NK-92 treated with Interleukin-12 subunit alpha and Interleukin-12 subunit beta, amount 100 ng/mL, for 24 hours (cell line): ENCODE data around the gene ZNF366.

Experiments used
- DNase-seq: peaks from one replicate; lab custom pipeline; 2025; lab: John Stamatoyannopoulos, UW

Gene ZNF366

GRCh38 chr5:72441094-72441723 is 66.0 kb downstream of the ZNF366 start:
- no peak for DNase-seq

DNA sequence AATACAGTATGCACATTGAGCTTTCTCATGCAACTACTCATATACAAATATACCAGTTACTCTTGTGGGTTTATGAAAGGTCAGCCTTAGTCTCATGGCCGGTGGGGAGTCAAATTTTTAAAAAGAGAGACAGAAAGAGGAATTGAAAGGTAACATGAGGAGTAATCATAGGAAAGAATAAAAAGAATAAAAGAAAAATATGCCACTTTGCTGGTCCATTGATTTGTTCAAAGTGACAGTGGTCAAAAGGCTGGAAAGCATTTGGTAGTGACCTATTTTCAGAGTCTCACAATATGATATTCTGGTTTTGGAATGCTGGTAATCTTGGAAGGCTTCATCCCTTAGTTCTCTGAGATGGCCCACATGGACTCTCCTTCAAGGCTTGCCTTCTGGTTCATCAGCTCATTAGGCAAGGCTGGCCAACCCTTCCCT is 67.0 kb downstream of the ZNF366 start:
- DNase-seq, result no peak

DNA sequence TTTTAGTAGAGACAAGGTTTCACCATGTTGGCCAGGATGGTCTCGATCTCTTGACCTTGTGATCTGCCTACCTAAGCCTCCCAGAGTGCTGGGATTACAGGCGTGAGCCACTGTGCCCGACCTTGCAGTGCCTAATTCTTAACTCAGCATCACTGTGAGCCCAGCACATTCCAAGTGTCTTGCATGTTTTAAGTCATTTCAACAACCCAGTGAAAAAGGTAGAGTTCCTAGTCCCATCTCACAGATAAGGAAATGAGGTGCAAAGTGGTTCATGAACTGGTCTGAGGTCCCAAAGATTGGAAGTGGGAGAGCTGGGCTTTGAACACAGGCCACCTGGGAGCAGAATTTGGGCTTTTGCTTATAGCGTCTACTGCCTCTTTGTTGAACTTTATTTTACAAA is 68.0 kb downstream of the ZNF366 start:
- no peak for DNase-seq

DNA sequence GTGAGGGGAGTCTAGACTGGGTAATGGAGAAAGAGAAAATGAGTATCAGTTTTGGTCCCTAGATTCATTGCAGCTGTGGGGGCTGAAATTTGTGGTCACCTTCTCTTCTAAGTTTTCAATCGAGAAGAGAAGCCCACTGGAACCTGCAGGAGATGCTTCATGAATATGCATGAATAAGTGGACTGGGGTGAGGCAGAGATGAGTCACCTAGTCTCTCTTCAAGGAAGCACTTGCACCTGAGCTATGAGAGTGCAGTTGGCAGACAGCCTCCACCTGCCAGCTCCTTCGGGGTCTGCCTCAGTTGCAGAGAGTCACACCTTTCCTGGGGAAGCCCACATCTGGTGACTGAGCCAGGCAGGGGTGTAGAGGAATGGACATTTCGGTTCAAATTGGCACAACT is 69.1 kb downstream of the ZNF366 start:
- DNase-seq, result no peak

- no peak for DNase-seq
Measured at GRCh38 chr5:72436796-72437471, 70.3 kb downstream of the ZNF366 start.

DNA sequence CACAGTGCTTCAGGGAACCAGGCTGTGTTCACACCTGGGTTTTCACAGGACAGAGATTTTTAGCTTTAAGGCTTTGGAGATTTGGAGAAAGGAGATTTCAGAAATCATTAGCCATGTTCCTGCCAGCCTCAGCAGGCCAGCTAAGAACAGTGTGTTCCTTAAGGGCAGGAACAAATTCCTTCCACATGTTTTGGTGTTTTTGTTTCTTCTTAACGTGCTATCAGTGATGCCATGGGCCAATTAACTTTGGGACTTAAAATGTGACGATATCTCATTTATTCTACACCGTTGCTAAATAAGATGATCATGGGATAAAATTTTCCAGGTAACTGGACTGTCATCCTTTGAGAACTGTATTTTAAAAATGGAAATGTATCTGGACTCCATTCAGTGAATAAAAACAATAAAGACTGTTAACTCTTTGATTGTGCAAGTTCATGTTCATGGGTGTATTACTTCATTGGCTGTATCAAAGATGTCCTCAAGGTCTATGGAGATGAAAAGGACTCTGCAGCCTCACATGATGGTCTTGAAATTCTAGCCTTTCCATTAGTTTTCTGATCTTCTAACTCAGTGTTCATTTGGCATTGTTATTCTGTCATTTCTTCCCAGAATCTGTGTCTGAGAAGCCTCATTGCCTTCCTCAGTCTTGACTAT is 72.3 kb downstream of the ZNF366 start:
- no peak for DNase-seq

- no peak for DNase-seq
Measured at GRCh38 chr5:72434056-72434780, 73.0 kb downstream of the ZNF366 start.

DNA sequence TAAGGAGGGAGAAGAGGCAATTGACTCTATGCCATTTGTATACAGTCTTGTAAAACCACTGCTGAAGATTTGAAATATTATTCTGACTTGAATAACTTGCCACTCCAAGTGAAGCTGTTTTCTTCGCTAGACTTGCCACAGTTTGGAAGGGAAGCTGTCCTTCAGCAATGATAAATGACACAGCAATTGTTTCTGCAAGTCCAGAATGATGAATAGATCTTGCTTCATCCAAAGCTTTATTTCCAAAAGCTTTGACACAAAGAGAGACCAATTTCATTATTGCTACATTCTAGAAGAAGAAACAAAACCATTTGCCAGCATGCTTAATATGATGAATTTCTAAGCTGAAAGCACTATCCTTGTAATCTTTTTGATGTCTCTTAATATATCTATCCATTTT is 73.7 kb downstream of the ZNF366 start:
- no peak for DNase-seq

- no peak for DNase-seq
Measured at GRCh38 chr5:72428669-72429068, 78.5 kb downstream of the ZNF366 start.

GRCh38 chr5:72427488-72428437 is 79.4 kb downstream of the ZNF366 start:
- no peak for DNase-seq

- no peak for DNase-seq
Measured at GRCh38 chr5:72427016-72427415, 80.2 kb downstream of the ZNF366 start.

DNA sequence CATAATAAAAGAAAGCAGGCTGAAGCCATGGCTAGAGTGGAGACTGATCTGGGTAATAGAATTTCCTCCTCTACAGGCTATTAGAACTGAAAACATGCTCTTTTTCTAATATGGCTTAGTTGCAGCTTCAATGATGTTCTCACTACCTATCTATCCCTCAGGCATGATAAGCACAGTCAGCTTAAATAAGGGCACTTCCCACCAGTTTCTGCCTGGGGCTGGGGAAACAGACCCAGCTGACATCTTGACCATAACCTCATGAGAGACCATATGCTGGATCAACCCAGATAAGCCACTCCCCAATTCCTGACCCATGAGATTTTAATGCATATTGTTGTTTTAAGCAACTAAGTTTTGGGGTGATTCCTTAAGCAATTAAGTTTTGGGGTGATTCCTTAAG is 81.2 kb downstream of the ZNF366 start:
- no peak for DNase-seq

DNA sequence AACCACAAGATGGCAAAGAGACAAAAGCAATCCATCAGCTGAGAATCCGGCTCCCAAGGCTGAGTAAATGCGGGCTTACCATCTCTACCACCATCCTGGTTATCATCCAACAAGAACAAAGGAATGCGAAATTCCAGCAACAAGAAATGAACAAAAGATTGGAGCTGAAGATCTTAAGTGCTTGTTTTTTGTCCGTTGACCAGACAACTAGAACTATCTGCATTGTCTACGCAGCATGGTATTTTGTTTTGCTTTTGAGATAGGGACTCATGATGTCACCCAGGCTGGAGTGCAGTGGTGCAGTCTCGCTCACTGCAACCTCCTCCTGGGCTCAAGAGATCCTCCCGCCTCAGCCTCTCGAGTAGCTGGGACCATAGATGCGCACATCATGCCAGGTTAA is 88.9 kb downstream of the ZNF366 start:
- no peak for DNase-seq

DNA sequence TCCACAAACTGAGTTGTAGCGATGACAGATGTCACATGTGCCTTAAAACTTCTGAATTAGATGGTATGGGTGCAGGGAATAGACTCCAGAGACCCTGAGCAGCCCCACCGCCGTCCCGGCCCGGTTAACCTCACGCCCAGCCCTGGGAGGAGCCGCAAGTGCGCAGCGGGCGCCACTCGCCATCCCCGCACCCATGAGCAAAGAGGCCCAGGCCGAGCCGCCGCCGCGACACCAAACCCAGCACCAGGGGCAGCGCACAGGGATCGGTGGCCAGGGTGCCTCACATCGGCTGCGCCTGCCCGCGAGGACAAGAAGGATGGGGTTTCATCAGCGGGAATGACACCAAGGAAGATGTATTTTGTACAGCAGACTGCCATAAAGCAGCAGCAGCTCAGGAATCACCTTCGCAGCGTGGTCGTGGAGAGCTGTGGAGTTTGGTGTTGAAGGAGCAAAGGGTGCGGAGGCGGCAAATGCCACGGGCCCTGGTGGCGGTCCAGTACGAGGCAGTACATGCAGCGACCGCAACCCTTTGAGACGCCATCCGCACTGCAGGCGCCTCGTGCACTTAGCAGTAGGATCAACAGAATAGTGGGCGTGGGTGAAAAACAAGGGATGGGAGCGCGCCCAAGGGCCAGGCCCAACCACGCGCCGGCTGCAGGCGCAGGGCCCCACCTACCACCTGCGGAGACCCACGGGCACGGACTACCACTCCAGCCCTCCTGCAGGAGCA is 89.7 kb downstream of the ZNF366 start:
- no peak for DNase-seq

DNA sequence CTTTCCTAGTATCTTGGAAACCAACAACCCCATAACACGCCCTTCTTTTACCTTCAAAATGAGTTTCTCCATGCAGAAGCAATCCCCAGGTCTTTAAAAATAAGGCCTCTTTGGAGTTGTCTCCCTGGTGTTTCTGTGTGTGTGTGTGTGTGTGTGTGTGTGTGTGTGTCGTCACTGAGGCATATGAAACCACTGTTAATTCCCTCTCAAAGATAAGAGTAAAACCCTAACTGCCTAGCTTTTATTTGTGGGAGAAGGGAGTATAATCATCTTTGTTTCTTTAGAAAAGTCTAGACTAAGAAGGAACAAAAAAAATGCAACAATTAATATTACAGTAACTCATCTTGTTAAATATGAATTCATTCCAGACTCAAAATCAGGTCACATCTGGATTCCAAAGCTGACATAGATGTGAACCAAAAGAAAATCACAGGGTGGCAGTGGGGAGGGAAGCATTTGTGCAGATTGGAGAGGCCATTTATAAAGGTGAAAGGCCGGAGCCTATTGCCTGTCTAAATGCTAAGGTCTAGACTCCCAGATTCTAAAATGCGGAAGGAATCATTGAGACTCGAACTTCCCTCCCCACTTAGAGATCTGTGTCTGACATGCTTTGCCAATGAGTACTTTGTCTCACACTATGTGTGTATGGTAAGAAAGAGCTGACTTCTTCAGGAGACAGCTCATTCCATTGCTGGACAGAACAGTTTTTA is 91.4 kb downstream of the ZNF366 start:
- DNase-seq, result no peak

DNA sequence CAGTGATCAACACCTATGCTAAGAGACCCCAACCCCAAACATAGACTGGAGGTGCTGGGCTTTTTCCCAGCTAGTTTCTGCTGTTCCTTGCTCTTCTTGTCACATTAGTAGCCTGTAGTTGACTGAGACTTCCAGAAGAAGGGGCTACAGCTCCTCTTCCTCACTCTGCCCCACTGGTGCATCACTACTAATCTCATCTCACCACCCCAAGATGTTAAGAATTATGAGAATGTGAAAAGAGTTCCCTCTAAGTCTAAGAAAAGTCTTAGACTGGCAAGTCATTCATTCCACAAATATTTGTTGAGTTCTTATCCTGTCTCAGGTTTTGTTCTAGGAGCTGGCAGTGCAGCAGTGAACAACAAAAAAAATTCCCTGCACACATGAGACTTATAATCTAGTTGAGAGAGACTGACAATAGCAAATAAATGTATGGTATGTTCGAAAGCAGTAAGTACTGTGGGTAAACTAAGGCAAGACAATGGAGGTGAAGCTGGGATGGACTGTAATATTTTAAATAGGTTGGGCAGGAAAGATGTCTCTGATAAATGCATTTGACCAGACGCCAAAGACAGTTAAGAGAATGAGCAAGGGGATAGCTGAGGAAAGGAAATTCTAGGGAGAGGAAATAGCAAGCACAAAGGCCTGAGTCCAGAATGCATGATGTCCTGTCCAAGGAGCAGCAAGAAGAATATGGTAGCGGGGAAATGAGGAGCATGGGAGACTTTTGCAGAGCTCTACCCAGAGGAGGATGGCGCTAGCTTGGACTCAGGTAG is 94.7 kb downstream of the ZNF366 start:
- no peak for DNase-seq

GRCh38 chr5:72410688-72411295 is 96.4 kb downstream of the ZNF366 start:
- DNase-seq, result no peak

- no peak for DNase-seq
Measured at GRCh38 chr5:72408603-72409002, 98.6 kb downstream of the ZNF366 start.

- DNase-seq, result no peak
Measured at GRCh38 chr5:72408127-72408526, 99.1 kb downstream of the ZNF366 start.
